Putamen (tissue), 1 donor: Measurements from ENCODE around the gene PPHLN1.

ENCODE experiments used
- DNase-seq: peaks from one replicate; pipeline ENCODE4 v3.0.0-alpha.2; 2016; ENCODE audit warnings: low spot score

Gene PPHLN1

GRCh38 chr12:42442888-42443287 lies 116.9 kb downstream of the PPHLN1 start:
- DNase-seq: no peak

- DNase-seq: no peak
These were observed 118.4 kb downstream of the PPHLN1 start for GRCh38 chr12:42444192-42444943.

GRCh38 chr12:42445891-42446290 lies 119.9 kb downstream of the PPHLN1 start:
- DNase-seq: no peak

GRCh38 chr12:42446761-42447160 lies 120.8 kb downstream of the PPHLN1 start:
- no peak for DNase-seq

- no peak for DNase-seq
These were observed 121.4 kb downstream of the PPHLN1 start for GRCh38 chr12:42447371-42447786.

GRCh38 chr12:42448841-42449240 lies 122.9 kb downstream of the PPHLN1 start:
- DNase-seq: no peak

GRCh38 chr12:42450248-42450647 lies 124.3 kb downstream of the PPHLN1 start:
- no peak for DNase-seq

- DNase-seq: no peak
These were observed 132.6 kb downstream of the PPHLN1 start for GRCh38 chr12:42458575-42458974.

GRCh38 chr12:42459336-42459847 lies 133.4 kb downstream of the PPHLN1 start:
- no peak for DNase-seq

- no peak for DNase-seq
These were observed 136.5 kb downstream of the PPHLN1 start for GRCh38 chr12:42462486-42462885.

- DNase-seq: no peak
These were observed 137.7 kb downstream of the PPHLN1 start for GRCh38 chr12:42463671-42464070.

- no peak for DNase-seq
These were observed 142.4 kb downstream of the PPHLN1 start for GRCh38 chr12:42468341-42468821.

GRCh38 chr12:42468921-42469320 lies 143.0 kb downstream of the PPHLN1 start:
- no peak for DNase-seq

- DNase-seq: no peak
These were observed 143.6 kb downstream of the PPHLN1 start for GRCh38 chr12:42469355-42470175.

- no peak for DNase-seq
These were observed 146.4 kb downstream of the PPHLN1 start for GRCh38 chr12:42472376-42472775.

- DNase-seq: no peak
These were observed 147.2 kb downstream of the PPHLN1 start for GRCh38 chr12:42473130-42473529.

GRCh38 chr12:42473561-42473960 lies 147.6 kb downstream of the PPHLN1 start:
- DNase-seq: no peak

GRCh38 chr12:42474391-42474790 lies 148.4 kb downstream of the PPHLN1 start:
- DNase-seq: no peak

GRCh38 chr12:42475106-42475505 lies 149.1 kb downstream of the PPHLN1 start:
- no peak for DNase-seq

GRCh38 chr12:42477941-42478340 lies 152.0 kb downstream of the PPHLN1 start:
- no peak for DNase-seq

- no peak for DNase-seq
These were observed 155.4 kb downstream of the PPHLN1 start for GRCh38 chr12:42481368-42481767.

- DNase-seq: no peak
These were observed 156.2 kb downstream of the PPHLN1 start for GRCh38 chr12:42482041-42482747.
